HG03442 (cell line): Measurements from ENCODE around the gene CLC.
"Not testable (repeated sequence)": the region's sequence is repeated elsewhere in the genome, so short reads cannot be mapped to it uniquely, and the experiment has no call there.

ENCODE experiments used
- ATAC-seq: cut with Tn5 transposase; IDR thresholded peaks from one replicate; pipeline ENCODE4 v1.9.1; 2021; ENCODE audit warnings: mild to moderate bottlenecking, moderate library complexity; ENCODE audit not compliant: unreplicated experiment

The CLC gene

GRCh38 chr19:39737891-39738290 lies at the start of gene CLC:
Gene CLC (minus strand): TSS chr19:39738029. CDS start chr19:39737952, 77 bp downstream.
- no peak for ATAC-seq

- no peak for ATAC-seq
These were observed 43.1 kb upstream of the CLC start for GRCh38 chr19:39780894-39781293.

- ATAC-seq = no peak
These were observed 40.9 kb upstream of the CLC start, which contains the start of gene LEUTX for GRCh38 chr19:39778763-39779162. Gene LEUTX (plus strand): TSS chr19:39778854. CDS start chr19:39778921, 67 bp downstream.

- no peak for ATAC-seq
These were observed 31.0 kb upstream of the CLC start for GRCh38 chr19:39768786-39769185.

- no peak for ATAC-seq
These were observed 30.5 kb upstream of the CLC start for GRCh38 chr19:39768334-39768733.

- ATAC-seq = no peak
These were observed 27.6 kb upstream of the CLC start for GRCh38 chr19:39765091-39766076.

GRCh38 chr19:39761851-39762250 lies 24.0 kb upstream of the CLC start:
- not testable (repeated sequence) for ATAC-seq

GRCh38 chr19:39759457-39760184 lies 21.8 kb upstream of the CLC start:
- ATAC-seq = no peak

- ATAC-seq = no peak
These were observed 17.1 kb upstream of the CLC start for GRCh38 chr19:39754971-39755370.

GRCh38 chr19:39754544-39754943 lies 16.7 kb upstream of the CLC start:
- no peak for ATAC-seq

GRCh38 chr19:39752795-39753194 lies 15.0 kb upstream of the CLC start:
- no peak for ATAC-seq

GRCh38 chr19:39752390-39752789 lies 14.6 kb upstream of the CLC start:
- ATAC-seq = no peak

GRCh38 chr19:39749981-39750380 lies 12.2 kb upstream of the CLC start:
- ATAC-seq = no peak

GRCh38 chr19:39746836-39747529 lies 9.2 kb upstream of the CLC start:
- no peak for ATAC-seq

GRCh38 chr19:39745643-39746042 lies 7.8 kb upstream of the CLC start:
- ATAC-seq = no peak

- no peak for ATAC-seq
These were observed 2.6 kb upstream of the CLC start for GRCh38 chr19:39740395-39740794.

- no peak for ATAC-seq
These were observed 985 bp upstream of the CLC start for GRCh38 chr19:39738814-39739213.

- no peak for ATAC-seq
These were observed 478 bp downstream of the CLC start for GRCh38 chr19:39737351-39737750.

GRCh38 chr19:39736088-39736487 lies 1.7 kb downstream of the CLC start:
- no peak for ATAC-seq

- ATAC-seq = no peak
These were observed 2.1 kb downstream of the CLC start for GRCh38 chr19:39735688-39736087.

GRCh38 chr19:39733841-39734240 lies 4.0 kb downstream of the CLC start:
- ATAC-seq = no peak
